Fibroblast of mammary gland (primary cell): ENCODE results near the gene CCDC6.

Experiments
- DNase-seq: peaks from one replicate; pipeline ENCODE4 v3.0.0-alpha.2; 2010; ENCODE audit warnings: low read depth
- H3K4me3 ChIP-seq: 2 replicates; pipeline ENCODE4 v1.5.1; 2011; ENCODE audit warnings: low read depth, mild to moderate bottlenecking, low read length, moderate library complexity; ENCODE audit not compliant: control insufficient read depth
- TF ChIP-seq, protein P1 (sequence below): conservative IDR thresholded peaks from 2 replicates; pipeline ENCODE4 v1.5.1; 2011; ENCODE audit warnings: low read depth, low read length, inconsistent platforms; ENCODE audit not compliant: control insufficient read depth, insufficient read depth

The CCDC6 gene

DNA sequence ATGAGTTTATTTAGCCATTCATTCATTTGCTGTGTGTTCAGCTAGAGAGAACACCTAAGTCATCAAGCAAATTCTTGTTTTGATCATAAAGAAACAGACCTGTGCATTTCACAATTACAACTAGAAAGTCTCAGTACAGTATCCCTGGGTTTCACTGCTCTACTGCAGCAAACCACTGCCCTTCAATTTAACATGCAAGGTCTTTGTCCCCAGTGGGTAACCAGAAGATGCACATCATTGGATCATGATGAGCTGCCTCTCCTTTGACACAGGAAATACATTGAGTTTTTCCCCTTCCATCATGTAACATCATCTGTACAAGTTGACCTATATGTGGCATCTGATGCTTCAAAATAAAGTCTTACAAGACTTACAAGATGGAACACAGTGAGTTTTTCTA, 82.6 kb downstream of the CCDC6 start:
- TF ChIP-seq, protein P1, sequence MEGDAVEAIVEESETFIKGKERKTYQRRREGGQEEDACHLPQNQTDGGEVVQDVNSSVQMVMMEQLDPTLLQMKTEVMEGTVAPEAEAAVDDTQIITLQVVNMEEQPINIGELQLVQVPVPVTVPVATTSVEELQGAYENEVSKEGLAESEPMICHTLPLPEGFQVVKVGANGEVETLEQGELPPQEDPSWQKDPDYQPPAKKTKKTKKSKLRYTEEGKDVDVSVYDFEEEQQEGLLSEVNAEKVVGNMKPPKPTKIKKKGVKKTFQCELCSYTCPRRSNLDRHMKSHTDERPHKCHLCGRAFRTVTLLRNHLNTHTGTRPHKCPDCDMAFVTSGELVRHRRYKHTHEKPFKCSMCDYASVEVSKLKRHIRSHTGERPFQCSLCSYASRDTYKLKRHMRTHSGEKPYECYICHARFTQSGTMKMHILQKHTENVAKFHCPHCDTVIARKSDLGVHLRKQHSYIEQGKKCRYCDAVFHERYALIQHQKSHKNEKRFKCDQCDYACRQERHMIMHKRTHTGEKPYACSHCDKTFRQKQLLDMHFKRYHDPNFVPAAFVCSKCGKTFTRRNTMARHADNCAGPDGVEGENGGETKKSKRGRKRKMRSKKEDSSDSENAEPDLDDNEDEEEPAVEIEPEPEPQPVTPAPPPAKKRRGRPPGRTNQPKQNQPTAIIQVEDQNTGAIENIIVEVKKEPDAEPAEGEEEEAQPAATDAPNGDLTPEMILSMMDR: no peak
- no peak overlapping the region for H3K4me3 ChIP-seq
- DNase-seq: no peak

DNA sequence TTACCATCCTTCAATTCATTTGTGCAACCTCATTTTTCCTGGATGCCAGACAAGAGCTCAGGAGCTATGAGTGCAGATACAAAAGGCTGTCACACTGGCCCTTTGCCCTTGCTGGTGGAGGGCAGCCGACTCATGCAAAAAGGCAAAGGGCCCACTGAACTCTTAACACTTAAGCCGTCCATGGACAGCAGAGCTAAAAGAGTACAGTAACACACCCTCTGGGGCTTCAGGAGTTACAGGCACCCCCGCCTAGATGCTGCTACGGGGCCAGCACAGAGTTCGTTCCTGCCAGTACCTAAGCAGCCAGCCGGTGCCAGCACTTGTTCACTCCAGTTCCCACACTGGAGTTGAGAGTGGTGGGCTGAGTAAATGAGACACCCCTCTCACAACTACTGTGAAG, 83.2 kb downstream of the CCDC6 start:
- no peak overlapping the region for H3K4me3 ChIP-seq
- TF ChIP-seq, protein P1: no peak
- DNase-seq: no peak

DNA sequence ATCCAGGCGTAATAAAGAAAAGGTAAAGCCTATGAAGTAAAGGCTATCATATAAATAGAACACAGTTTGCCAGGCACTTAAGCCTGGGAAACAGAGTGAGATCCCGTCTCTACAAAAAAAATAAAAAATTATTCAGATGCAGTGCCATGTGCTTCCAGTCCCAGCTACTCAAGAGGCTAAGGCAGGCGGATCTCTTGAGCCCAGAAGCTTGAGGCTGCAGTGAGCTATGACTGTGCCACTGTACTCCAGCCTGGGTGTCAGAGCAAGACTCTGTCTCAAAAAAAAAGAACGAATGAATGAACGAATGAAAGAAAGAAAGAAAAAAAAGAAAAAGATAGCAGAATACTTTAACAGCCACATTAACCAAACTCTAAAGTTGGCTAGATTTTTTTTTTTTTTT, 85.9 kb downstream of the CCDC6 start:
- no peak overlapping the region for H3K4me3 ChIP-seq
- no peak for DNase-seq
- TF ChIP-seq, protein P1: no peak

DNA sequence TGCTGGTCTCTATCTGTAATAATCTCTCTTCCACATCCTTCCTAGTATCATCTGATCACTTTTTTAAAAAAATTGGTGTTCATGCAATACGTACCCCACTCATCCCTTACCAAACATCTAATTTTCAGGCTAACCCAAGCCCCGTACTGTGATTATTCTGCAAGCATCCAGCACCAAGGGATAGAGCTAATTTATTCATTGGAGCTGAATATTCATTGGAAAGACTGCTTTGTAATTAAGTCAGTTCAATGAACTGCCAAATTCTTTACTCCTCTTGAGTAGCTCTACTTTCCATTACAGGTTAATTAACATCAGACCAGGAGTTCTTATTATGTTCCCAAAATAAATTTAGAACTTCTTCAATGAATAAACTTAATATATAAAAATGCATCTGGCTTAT, 86.7 kb downstream of the CCDC6 start:
- no peak overlapping the region for H3K4me3 ChIP-seq
- DNase-seq: no peak
- TF ChIP-seq, protein P1: no peak

DNA sequence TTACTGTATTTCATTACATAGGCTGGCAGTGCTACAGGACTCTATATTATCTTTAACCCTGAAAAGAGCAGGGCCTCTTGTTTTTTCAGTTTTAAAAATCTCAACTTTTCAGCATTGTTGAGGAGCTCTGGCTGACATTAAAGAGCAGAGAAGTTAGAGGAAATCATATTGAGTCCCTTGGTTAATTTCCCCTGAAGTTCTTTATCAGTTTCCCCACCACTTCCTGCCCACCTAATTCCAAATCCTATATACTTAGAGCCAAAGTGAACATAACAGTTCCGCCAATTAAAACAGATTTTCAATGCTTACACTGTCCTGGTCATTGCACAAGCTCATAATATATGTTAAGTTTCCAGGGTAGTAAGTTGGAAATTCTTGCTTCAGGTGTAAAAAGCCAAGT, 87.1 kb downstream of the CCDC6 start:
- H3K4me3 ChIP-seq: no peak overlapping the region
- TF ChIP-seq, protein P1: no peak
- no peak for DNase-seq

DNA sequence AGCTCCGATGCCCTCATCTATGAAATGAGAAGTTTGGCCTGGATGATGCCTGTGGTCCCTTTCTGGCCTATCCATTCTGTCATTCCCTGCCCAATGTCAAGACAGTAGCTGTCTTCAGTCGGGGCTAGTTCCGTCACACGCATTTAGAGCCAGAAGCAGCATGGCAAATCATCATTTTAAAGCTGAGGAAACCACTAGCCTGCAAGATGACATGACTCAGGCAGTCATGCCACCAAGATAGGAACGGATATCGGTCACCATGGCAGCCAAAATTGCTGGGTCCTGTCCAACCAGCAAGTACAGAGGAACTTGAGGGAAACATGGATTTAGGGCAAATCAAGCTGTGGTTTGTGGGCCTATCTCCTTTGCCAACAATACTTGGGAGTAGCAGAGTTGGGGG, 88.6 kb downstream of the CCDC6 start:
- no peak overlapping the region for H3K4me3 ChIP-seq
- TF ChIP-seq, protein P1: no peak
- peak; percentile 41 for DNase-seq

DNA sequence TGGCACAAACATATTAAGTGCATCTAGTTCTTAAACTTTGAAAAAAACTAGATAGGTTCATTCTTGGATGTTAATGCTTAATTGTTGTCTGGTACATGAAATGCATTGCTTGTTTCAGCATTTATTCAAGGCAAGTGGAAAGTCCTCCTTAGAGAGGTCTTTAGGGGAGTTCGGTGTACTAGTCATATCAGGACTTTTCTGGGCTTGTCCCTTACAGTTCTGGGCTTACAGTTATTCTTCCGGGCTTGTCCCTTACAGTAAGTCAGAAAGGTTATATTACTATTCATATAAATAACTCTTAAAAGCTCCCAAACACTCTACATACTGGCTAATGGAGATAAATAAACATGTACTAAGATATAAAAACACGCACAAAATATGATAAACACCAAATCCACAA, 91.5 kb downstream of the CCDC6 start:
- DNase-seq: no peak
- TF ChIP-seq, protein P1: no peak
- no peak overlapping the region for H3K4me3 ChIP-seq
